NCI-H748 (cell line): ENCODE results near the gene GRAMD4.

Experiments used
- DNase-seq: peaks from one replicate; lab custom pipeline; 2025; ENCODE audit not compliant: unreplicated experiment; lab: John Stamatoyannopoulos, UW

The GRAMD4 gene

DNA sequence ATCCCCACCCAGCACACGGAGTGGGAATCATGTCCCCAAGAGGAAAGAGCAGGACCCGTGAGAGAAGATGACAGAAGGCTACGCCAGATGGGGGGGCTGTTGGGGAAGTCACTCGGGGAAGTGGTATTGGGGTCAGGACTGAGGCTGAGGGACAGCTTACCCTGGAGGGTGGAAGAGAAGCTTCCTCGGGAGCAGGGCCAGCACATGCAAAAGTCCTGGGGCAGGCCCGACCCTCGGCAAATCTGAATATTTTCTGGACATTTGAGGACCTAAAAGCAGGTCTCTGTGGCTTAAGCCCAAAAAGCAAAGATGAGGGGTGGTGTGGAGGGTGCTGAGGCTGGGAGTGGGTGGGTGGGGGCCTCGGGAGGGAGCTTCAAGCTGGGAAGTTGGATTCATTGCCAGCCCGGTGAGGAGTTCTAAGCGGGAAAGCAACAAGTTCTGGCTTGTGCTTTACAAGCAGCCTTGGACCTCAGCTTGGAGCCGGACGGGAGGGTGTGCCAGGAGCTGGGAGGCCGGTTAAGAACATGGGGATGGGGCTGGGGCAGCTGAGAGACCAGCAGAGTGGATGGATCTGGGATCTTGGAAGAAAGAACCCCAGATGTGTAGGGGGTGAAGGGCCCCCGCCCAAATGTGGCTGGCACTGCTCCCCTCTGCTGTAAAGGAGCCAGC is 34.9 kb downstream of the GRAMD4 start:
- DNase-seq, result no peak

DNA sequence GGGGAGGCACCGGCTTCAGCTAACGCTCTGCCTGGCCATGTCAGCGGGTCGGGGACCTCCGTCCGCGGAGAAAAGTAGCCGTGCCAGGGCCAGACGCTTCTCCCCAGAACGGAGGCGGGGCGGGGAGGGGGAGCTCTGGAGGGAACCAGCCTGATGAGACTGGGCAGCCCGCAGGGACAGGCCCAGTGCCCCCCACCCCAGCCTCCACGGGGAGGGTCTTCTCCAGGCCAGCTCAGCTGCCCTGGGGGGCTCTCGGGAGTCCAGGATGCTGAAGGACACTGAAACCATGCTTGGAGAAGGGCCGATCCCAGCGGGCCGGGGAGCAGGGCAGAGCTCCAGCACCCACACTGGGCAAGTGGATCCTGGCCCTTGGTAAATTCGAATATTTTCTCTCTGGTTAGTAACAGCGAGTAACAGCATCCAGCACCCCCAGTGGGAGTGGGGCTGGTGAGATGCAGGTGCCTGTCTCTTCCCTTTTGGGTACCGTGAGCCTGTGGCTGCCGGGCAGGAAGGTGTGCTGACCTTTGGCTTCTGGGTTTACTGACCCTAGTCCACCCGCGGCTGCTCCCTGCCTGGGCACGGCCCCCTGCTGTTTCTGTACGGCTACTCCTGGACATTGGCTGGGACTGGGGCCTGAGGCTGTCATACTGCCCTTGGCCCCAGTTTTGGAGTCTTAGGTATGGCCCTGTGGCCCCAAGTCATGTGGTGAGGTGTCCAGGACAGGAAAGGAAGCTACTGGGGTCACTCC is 35.8 kb downstream of the GRAMD4 start:
- DNase-seq, result no peak

DNA sequence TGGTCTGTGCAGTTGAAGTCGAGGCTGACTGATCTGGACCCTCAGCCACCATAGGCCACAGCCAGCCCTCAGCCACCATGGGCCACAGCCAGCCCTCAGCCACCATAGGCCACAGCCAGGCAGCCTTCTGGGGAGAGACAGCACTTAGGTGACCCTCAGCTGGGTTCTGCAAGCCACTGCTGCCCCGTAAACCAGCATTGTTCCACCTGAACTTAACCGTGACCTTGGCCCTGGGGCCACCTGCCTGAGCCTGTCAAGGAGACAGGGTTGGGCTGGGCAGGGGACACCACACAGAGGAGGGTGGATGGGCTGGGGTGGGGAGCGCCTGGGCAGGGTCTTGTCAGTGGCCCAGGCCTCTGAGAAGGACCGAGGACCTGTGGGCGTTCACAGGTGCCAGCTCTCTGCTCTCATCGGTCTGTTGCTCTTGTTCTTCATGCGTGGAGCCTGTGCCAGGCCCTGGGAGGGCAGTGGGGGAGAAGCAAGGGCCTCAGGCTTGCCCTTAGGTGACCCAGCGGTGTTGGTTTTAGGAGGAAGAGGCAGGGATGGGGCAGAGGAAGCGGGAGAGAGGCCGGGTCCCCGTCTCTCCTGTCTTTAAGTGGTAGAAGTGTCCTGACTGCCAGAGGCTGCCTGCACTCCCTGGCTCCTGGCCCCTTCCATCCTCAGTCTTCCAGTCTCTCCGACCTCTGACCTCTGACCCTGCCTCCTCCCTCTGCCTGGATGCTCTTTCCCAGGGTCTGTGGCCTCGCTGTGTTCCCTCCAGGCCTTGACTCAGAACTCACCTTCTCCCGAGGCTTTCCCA is 36.9 kb downstream of the GRAMD4 start:
- no peak for DNase-seq

DNA sequence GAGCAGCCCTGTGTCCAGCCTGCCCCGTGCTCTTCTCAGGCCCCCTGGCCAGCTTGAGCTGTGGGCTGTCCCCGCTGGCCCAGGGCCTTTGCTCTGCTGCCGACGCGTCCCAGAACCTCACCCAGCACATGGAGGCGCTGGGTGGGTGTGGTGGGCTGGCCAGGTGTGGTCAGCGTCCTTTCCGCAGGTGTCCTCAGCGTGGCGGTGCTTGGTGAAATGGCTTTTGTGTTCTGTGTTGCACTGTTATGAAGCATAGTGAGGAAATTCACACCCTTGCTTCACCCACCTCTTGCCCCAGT is 37.4 kb downstream of the GRAMD4 start:
- no peak for DNase-seq

DNA sequence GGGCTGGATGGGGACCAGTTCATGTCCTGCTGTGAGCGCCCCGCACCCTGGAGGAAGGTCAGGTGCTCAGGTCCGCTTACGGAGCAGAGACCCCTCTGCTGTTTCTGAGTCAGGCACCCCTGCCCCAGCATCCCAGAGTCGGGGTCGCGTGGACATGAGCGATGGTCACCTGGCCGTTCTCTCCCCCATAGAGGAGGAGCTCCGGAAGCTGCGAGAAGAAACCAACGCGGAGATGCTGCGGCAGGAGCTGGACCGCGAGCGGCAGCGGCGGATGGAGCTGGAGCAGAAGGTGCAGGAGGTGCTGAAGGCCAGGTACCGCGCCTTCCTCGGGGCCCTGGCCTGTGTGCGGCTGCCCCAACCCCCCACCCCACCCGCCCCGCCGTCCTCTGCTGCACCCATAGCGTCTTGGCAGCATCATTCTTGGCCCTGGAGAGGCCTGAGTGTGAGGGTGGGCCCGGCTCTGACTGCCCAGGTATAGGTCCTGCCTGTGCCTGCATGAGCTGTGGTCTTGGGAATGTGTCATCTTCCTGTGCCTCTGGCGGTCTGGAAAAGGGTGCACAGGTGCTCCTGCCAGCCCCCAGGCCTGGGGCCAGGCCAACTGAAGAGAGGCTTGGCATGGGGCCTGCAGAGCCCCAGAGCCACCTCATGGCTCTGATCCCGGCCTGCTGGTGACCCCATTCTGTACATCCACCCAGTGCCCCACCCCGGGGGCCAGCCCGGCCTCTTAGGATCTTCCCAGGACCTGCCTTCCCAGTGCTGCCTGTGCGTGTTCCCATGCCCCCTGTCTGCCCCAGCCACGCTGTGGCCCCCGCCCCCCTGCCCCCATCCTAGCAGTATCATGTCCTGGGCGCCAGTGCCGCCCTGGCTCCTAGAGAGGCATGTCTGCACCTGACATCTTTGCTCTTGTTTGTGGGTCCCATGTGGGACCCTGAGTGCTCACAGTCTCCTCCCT is 38.1 kb downstream of the GRAMD4 start:
- no peak for DNase-seq

DNA sequence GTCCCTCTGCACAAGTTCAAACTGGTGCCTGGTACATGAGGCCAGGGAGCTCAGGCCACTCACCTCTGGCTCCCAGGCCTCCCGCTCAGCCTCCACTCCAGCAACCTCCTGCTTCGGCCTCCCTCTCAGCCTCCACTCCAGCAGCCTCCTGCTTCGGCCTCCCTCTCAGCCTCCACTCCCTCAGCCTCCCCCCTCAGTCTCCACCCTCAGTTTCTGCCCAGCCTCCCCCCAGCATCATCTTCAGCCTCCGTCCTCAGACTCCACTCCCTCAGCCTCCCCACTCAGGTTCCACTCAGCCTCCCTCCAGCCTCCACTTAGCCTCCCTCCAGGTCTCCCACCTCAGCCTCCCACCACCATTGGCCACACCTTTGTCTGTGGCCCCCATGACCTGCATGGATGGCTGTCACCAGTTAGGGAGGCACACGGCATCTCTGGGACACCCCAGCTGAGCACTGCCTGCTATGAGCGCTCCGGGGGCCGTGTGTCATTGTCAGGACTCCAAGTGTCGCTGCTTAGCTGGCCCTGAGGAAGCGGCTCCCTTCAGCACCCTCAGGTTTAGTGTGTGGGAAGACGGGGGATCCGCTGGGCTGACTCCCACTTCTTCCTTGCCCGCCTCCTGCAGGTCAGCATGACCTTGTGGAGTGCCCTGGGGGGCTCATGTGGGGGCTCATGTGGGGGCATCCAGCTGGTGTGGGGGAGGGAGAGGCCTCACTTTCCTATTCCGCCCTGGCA is 39.0 kb downstream of the GRAMD4 start:
- no peak for DNase-seq

DNA sequence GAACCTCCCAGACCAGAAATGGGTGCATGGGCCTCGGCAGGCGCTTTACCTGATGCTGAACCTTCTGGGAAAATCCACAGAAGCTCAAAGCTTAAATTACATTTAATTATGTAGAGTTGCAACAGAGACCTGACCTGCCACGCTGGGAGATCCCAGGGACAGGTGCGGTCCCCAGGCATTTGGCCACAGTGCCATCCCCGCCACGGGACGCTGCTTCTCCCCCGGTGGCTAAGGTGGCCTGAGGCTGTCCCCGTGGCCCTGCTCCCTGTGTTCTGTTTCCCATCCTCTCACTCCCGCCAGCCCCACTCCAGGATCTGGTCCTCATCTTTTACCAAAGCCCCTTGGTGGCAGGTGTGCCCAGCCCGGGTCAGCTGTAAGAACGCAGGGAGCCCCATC is 39.6 kb downstream of the GRAMD4 start:
- no peak for DNase-seq

DNA sequence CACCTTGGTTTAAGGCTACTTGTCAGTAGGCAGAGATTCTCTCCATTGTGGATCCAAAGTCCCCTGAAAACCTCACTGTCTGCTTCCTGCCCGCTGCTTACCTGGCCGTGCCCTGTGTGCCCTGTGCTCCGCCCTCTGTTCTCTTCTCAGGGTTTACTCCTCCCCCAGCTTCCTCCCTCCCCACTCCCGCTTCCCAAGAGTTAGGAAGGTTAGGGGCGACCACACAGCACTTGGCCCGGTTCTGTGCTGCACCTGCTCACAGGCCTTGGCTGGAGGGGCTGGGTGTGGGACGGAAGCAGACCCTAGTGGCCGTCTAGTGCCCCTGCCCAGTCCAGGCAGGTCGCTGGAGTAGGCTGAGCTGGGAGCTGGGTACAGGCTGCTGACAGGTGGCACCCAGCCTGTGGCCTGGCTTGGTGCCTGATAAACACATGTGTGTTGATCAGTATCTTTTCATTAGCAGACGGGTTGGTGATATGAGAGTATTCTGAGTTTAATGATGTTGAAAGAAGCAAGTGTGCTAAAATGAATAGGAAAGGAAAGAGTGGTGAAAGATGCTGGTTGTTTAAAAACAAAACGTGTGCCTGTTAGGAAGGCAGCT is 40.5 kb downstream of the GRAMD4 start:
- DNase-seq, result peak; percentile 43

DNA sequence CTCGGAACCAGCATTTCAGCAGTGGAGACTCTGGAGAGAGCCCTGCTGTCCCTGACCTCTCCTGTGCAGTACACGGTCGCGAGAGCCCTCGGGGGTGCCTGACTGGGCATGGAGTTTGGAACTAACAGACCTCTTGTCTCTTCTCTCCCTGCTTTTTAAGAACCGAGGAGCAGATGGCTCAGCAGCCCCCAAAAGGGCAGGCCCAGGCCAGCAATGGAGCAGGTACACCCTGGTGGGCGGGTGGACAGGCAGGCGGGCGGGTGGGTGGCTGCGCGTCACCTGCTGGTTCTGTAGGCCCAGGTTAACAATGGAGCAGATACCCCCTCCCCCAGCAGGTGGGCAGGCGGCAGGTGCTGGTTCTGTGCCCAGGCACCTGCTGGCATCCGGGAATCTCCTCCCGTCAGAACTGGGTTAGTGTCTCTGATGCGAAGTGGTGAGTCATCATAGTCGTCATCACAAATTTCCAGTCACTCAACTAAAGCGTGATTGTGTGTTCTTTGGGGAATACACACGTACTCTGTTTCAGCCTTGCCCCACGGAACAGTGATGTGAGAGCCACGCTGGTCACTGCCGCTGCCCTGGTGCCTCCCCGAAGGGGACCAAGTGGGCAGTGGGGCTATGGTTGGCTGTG is 41.1 kb downstream of the GRAMD4 start:
- DNase-seq, result peak; percentile 30

DNA sequence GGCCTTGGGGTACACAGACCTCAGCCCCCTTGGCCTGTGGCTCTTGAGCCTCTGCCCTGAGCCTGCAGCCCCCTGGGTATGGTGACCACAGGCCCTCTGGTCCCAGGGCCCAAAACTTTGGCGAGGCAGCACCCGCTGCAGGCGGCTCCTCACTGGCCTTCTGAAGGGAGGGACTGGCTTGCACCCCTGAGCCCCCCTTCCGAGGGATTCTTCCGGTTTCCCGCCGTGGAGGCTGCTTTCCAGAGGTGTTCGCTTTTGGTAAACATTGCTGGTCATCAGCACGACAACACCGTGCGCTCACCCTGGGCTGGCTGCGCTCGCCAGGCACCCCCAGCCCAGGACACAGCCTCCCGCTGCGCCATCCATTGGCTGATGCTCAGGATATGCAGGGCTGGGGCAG is 42.0 kb downstream of the GRAMD4 start:
- no peak for DNase-seq

DNA sequence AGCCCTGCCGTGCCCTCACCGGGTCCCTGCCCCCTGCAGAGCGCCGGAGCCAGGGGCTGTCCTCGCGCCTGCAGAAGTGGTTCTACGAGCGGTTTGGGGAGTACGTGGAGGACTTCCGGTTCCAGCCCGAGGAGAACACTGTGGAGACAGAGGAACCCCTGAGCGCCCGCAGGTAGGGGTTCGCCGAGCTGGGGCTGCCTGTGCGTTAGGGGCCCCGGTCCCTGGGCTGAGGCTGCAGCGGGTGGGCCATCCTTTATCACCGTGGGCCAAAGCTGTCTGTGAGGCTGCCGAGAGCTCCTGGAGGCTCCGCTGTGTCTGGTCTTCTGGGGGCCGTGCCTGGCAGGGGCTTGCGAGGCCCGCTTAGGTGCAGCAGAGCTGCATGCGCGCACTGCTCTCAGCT is 42.8 kb downstream of the GRAMD4 start:
- DNase-seq, result no peak

DNA sequence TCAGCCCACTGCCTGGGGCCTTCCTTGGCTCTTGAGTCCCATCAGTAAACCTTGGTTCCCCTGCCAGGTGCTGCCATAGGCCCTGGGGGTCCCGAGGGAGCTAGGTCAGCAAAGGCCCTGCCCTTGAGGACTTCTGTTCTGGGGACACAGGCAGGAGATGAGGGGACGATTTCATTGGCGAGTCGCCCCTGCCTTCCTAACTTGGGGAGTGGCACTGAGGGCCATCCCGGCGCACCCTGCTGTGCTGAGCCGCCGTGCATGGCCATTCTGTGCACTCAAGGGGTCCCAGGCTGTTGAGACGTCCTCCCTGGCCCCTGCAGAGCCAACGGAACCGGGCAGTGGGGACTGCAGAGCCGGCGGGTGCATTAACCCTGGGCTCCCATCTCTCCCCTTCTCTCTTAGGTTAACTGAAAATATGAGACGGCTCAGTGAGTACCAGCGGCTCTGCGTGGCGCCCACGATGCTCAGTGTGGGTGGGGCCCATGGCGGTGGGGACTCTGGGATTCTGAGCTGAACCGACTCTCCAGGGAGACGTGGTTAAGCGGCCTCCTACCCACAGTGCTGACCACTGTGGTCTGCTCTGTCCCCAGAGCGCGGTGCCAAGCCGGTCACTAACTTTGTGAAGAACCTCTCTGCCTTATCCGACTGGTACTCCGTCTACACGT is 43.4 kb downstream of the GRAMD4 start:
- no peak for DNase-seq

DNA sequence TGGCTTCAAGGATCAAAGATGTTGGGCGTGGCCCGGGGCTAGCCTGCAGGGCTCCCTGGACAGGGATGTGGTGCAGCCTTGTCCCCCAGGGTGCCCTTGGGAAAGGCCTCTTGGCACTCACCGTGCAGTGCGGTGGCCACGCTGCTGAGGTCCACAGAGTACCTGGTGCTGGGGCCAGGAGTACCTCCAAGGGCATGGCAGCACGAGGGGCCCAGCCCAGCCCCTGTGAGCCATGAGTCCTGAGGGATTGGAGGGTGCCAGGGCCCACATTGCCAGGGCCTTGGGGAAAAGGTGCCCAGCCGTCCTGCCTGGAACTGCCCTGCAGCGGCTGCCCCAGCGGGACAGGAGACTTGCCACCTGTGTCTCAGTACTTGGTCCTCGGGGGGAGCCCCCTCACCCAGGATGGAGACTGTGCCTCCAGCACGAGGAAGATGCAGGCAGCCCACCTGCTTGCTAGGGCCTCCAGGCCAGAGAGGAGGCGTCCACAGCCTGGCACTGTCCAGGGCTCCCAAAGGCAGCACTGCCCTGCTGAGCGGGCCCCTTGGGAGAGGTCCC is 44.2 kb downstream of the GRAMD4 start:
- no peak for DNase-seq

DNA sequence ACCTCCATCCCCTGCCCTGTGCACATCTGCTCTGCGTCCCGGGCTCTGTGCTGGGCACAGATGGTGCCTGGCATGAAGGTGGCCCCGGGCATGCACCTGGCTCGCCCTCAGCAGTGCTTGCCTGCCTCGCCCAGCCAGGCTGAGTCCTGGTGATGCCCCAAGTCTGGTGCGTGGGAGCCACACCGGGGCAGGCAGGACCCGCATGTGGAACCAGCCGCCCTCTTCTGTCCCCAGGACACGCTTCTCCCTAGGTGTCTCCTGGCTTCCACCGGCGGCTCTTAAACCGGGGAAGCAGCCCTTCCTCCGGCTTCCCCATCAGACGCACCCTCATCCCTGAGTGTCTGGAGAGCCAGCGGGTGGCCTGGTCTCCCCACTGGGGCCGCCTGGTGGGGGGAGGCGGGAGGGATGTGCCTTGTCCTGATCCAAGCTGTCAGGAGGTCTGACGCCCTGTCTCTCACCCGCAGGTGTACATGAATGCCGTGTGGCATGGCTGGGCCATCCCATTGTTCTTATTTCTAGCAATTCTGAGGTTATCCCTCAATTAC is 45.0 kb downstream of the GRAMD4 start:
- DNase-seq, result no peak

DNA sequence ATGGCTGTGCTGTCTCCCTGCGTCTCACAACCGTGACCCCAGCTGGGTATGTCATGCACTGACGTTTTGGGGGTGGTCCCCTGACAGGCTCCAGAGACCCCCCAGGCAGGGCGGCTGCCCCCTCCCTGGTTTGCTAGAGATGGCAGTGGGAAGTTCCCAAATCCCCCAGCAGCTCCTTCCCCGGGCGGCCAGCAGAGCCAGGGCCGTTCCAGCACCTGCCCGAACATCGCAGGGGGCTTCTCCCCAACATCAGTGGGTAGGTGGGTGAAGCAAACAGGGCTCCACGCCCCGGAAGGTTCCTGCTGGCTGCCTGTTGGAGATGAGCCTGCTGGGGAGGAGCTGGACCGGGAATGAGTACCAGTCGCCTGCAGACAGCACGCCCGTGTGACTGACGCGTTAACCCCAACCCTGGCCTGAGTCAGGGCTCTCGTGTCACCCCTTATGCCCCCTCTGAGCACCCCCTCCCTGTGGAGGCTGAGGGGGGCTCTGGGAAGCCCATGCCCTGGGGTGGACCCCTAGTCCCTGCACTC is 45.6 kb downstream of the GRAMD4 start:
- no peak for DNase-seq

DNA sequence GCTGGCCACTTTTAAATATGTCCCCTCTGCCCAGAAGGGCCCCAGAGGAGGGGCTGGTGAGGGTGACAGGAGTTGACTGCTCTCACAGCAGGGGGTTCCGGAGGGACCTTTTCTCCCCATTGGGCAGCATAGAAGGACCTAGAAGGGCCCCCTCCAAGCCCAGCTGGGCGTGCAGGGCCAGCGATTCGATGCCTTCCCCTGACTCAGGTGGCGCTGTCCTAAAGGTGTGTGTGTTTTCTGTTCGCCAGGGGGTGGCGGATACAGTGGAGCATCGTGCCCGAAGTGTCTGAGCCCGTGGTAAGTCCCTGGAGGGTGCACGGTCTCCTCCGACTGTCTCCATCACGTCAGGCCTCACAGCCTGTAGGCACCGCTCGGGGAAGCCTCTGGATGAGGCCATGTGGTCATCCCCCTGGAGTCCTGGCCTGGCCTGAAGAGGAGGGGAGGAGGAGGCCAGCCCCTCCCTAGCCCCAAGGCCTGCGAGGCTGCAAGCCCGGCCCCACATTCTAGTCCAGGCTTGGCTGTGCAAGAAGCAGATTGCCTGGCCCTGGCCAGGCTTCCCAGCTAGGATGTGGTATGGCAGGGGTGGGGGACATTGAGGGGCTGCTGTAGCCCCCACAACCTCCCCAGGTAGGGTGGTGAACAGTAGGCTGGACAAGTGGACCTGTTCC is 46.5 kb downstream of the GRAMD4 start:
- no peak for DNase-seq

DNA sequence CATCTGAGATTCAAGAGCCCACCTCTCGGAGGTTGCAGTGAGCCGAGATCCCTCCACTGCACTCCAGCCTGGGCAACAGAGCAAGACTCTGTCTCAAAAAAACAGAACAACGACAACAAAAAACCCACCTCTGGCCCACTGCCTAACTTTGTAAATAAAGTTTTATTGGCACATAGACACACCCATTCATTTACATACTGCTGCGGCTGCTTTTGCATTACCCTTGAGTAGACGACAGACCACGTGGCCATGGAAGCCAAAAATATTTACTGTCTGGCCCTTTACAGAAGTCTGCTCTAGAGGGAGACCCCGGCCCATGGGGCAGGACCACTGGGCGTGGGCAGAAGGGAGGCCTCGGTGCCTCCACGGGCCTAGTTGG is 47.0 kb downstream of the GRAMD4 start:
- DNase-seq, result no peak

DNA sequence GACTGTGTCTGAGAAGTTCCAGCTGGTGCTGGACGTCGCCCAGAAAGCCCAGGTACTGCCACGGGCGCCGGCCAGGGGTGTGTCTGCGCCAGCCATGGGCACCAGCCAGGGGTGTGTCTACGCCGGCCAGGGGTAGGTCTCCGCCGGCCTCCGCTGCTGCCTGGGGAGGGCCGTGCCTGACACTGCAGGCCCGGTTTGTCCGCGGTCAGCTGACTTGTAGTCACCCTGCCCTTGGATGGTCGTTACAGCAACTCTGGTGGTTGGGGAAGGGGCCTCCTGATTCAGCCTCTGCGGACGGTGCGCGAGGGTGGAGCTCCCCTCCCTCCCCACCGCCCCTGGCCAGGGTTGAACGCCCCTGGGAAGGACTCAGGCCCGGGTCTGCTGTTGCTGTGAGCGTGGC is 47.9 kb downstream of the GRAMD4 start:
- DNase-seq, result no peak
